Measurements from ENCODE around the gene PCDHB2.
"Not testable (repeated sequence)": the region's sequence is repeated elsewhere in the genome, so short reads cannot be mapped to it uniquely, and the experiment has no call there.

The PCDHB2 gene

GRCh38 chr5:141135718-141136266 lies 41.4 kb downstream of the PCDHB2 start:
- DNase-seq (ENCODE audit: low read depth in 2 of 2, low spot score in 1 of 2), result no peak

- not testable (repeated sequence) for DNase-seq (ENCODE audit: low read depth in 2 of 2, low spot score in 1 of 2)
Observed at GRCh38 chr5:141137346-141137745, 42.9 kb downstream of the PCDHB2 start.

Measured in stimulated activated CD8-positive, alpha-beta memory T cell treated with anti-CD3 and anti-CD28 coated beads, Interleukin-4, amount 100 ng/mL, for 4 hours (primary cell).